GM18861 (cell line): ENCODE data around the gene DCP2.
A peak's percentile ranks its signal among the peaks of the same experiment; 100 is the strongest.

Experiments
- ATAC-seq: cut with Tn5 transposase; IDR thresholded peaks from one replicate; pipeline ENCODE4 v1.9.1; 2021; ENCODE audit not compliant: unreplicated experiment

The DCP2 gene

GRCh38 chr5:113017881-113018635, 41.5 kb downstream of the DCP2 start:
- ATAC-seq = no peak

DNA sequence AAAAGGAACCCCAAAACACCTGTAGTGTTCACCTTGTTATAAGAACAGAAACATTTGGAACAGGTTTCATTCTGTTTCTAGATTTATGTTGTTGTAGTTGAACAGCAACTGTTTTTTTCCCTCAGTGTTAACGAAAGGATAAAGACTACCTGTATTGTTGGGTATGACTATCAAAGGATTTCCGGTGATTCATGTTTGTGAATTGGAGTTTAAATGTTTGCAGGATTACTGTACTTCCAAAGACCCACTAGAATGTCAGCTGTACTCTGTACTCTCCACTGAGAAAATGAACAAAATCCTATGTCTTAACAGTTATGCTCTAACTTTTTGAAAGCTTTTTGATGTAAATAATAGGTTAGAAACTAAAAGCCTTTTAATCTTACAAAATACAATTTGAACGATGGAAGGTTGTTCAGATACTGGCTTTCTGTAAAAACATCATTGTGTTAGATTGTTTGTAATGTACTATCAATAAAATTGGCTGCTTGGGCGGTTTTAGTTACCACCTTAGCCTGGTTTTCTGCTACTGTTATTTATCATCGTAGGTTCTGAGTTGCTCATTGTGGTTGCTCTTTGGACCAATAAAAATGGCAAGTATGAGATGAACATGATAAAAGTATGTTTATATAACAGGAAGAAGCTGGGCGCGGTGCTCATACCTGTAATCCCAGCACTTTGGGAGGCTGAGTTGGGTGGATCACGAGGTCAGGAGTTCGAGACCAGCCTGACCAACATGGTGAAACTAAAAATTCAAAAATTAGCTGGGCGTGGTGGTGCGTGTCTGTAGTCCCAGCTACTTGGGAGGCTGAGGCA, 44.1 kb downstream of the DCP2 start:
- no peak for ATAC-seq

- peak; percentile 85 for ATAC-seq
Observed at GRCh38 chr5:113022661-113023060, 46.1 kb downstream of the DCP2 start.

DNA sequence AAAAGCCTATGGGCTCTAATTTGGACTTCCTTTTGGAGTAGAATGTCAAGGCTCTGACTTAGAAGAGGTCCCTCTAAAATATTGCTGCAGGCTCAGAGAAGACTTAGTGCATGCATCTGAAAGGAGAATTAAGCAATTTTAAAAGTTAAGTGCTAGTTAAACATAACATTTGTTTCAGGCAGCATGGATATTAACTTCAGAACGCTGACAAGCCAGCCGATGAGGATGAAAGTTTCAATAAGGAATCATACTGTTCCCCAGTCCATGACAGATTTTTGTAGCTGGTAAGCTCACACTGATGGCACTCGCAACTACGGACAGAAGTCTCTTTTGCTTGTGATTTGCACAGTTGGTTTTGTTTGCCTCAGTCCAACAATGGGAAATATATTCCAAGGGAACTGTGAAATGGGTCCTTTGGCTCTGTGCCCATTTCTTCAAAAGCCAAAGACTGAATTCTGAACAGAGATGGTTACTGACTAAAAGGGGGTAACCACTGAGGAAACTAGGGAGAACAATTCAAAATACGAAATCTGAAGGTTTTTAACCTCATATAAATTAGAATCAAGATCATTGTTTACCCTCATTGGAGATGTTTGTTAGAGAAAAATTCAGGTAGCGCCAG, 47.6 kb downstream of the DCP2 start:
- no peak for ATAC-seq

- ATAC-seq = no peak
Observed at GRCh38 chr5:113025596-113025995, 49.0 kb downstream of the DCP2 start.

DNA sequence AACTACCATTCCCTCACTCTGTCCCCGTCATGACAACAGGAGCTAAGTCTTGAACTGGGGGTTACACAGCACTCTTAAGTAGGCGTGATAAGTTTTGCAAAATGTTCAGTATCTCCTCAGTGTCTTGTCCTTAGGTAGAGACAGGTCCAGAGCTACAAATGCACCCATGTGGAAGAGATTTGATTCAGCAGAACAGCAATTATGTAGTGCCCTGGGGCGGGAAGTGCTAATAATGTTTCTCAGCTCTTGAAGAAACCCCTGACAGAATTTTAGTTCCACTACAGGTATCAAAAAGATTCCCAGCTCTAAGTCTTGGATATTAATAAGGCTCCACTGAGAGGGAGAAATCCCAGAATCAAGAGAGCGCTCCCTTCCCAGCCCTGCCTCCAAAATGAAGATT, 49.6 kb downstream of the DCP2 start:
- ATAC-seq = no peak

DNA sequence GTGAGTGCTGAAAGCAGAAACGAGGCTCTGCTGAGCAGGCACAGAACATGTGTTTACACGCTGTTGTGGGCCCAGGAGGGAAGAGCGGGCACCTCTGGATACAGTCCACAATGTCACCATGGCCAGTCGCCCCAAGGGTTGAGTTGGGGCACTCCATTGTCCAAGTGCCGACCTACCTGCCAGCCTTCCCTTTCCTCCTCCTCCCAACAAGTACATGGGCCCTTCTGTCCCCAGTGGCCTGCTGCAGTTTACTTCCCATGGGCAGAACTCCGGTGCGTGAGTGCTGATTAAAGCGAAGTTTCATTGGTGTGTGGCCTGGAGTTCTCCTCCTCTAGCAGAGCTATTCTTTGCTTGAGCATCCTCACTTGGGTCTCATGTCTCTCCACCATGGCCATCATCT, 50.4 kb downstream of the DCP2 start:
- ATAC-seq = no peak

- no peak for ATAC-seq
Observed at GRCh38 chr5:113027431-113027830, 50.8 kb downstream of the DCP2 start.

GRCh38 chr5:113029614-113030013, 53.0 kb downstream of the DCP2 start:
- no peak for ATAC-seq

- no peak for ATAC-seq
Observed at GRCh38 chr5:113031104-113031503, 54.5 kb downstream of the DCP2 start.

DNA sequence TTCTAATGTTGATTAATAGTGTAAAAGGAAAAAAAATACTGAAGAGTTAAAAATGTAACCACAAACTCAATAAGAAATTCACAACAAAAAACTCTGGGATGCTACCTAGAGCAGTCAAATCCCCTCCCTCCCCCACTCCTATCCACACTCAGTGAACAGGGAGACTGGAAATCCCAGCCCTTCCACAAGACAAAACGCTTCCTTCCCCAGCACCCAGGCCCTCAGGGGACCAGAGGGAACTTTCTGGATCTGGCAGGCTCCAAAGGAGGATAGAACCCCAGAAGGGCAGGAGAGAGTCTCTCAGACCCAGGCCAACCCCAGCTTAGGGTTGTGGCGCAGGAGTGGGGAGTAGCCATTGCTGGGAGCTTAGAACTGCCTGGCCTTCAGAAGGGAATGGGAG, 55.0 kb downstream of the DCP2 start:
- ATAC-seq = no peak

GRCh38 chr5:113034182-113034773, 57.7 kb downstream of the DCP2 start:
- ATAC-seq = no peak

DNA sequence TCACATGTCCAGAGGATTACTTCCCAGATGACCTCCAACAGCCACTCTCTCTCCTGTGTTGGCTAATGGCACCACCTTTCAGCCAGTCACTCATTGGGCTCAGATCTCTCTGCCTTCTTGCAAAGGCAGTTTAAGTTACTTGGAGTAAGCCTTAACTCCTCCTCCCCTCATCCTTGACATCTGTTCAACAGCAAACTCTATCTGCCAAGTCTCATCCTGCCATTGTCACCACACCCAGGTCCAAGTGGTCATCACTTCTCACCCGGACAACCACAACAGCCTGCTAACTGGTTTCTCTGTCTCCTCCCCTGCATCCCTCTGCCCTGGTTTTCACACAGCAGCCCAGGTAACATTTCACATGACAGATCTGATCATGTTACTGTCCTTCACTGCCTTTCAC, 58.5 kb downstream of the DCP2 start:
- no peak for ATAC-seq

GRCh38 chr5:113036321-113036720, 59.7 kb downstream of the DCP2 start:
- no peak for ATAC-seq

GRCh38 chr5:113036826-113037225, 60.2 kb downstream of the DCP2 start:
- no peak for ATAC-seq

DNA sequence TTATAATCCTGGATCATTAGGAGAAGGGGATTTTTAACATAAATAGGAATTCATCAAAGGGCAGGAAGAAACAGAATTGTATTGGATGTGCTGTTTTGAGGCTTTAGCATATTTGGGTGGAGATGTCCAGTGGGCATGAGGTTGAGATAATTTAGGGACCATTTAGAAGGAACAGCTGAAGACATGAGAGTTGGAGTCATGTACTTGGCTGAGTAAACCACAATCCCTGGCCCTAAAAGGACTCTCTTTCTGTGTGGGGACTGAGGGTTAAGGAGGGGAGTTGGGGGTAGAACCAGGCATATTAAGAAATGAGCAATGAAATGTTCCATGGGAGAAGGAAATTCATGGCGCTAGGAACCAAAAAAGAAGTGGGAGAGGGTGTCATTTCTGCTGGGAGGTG, 61.5 kb downstream of the DCP2 start:
- ATAC-seq = no peak

- ATAC-seq = no peak
Observed at GRCh38 chr5:113038714-113039113, 62.1 kb downstream of the DCP2 start.

DNA sequence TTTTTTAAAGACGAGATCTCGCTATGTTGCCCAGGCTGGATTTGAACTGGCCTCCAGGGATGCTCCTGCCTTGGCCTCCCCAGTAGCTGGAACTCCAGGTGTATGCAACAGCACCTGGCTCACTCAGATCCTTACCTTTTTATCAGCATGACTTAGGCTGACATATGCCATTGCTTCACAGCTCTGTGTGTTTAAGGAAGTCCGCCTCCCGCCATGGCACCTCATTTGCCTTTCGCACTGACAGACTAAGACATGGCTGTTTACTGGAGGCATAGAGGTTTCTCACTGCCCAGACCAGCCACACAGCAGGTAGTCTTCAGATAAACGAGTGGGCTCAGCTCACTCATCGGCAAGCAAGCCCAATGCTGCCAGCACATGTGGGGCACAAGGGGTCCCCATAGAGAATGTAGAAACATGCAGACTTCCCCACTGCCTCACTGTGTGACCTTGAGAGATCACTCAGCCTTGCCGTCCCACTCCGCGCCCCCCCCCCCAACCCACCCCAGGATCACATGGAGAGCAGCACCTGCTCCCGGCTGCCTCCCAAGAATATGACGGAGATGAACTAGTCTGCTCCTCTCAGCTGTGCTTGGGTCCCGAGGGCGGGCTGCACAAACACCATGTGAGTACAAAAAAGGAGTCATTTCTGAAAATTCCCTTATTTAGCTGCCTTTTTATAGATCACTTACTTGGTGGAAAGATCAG, 62.8 kb downstream of the DCP2 start:
- no peak for ATAC-seq

DNA sequence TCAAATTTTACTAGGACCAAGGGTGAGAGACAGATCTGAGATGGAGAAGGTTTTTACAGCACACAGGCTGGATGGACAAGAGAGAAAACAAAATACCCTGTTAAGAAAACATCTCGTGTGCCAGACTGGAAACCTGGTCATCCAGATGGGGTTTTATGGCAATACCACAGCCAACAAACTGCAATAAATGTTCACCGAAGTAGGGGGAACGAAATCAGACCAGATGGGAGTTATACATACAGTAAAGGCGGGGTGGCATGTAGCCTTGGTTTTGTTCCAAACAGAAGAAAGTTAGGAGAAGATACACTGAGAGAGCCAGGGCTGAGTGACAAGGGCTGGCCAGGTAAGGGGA, 63.3 kb downstream of the DCP2 start:
- ATAC-seq = no peak

GRCh38 chr5:113040672-113041260, 64.2 kb downstream of the DCP2 start:
- ATAC-seq = no peak
